Activated CD4-positive, alpha-beta T cell treated with anti-CD3 and anti-CD28 coated beads, Interleukin-2, amount 50 U/mL, for 16 hours (primary cell): Measurements from ENCODE around the gene MFAP3L.
"Not testable (repeated sequence)": the region's sequence is repeated elsewhere in the genome, so short reads cannot be mapped to it uniquely, and the experiment has no call there.

Experiments used
- DNase-seq: peaks from one replicate; pipeline ENCODE4 v3.0.0-alpha.2; 2020

MFAP3L gene

DNA sequence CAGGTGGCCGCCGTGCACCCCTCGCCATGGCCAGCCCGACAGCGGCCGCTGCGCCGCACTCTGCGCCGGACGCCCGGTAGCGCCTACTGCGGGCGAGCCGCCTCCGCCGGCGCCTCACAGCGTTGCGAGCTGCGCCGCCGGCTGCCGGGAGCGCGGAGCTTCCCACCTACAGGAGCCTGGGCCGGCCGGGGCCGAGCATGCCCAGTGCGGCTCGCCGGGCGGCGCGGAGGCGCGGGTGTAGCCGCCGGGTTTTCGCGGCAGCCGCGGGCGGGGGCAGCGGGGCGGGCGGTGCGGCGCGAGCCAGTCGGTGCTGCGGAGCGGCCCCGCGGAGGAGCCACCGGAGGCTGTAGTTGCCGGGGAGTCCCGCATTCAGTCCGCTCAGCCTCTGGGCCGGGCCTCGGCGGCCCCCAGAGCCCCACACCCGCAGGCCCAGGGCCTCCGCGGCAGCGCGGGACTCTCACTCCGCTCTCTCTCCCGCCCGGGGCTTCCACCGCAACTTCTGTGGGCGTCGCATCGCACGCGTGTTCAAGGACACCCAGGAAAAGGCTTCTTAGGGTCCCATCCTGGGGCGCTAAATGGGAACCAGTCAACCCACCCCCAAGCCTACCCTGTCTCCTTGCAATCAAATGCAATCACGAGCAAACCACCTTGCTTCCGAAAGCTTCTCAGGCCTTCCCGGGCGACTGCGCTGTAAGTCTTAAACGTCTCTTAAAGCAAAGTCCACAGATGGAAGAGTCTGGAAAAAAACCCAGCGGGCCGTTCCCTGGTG lies at the start of gene MFAP3L:
Gene MFAP3L (minus strand): TSS at position 143 of the 769 bp plus-strand sequence. CDS start 20,518 bp downstream, outside the sequence.
- peak; percentile 72 for DNase-seq

DNA sequence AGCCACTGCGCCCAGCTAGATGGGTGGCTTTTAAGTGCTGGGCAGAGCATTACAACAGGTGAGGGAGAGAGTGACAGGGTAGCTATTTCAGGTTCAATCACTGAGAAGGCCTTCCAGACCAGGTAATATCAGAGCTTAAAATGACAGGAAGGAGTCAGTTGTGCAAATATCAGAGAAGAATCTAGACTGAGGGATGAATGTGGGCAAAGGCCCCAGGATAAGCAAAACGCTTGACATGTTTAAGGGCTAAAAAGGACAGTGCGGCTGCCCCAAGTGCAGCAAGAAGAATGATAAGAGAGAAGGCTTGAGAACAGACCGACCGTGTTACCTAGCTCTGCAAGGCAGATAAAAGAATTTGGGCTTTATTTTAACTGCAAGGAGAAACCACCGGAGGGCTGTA lies 45.0 kb upstream of the MFAP3L start:
- no peak for DNase-seq

DNA sequence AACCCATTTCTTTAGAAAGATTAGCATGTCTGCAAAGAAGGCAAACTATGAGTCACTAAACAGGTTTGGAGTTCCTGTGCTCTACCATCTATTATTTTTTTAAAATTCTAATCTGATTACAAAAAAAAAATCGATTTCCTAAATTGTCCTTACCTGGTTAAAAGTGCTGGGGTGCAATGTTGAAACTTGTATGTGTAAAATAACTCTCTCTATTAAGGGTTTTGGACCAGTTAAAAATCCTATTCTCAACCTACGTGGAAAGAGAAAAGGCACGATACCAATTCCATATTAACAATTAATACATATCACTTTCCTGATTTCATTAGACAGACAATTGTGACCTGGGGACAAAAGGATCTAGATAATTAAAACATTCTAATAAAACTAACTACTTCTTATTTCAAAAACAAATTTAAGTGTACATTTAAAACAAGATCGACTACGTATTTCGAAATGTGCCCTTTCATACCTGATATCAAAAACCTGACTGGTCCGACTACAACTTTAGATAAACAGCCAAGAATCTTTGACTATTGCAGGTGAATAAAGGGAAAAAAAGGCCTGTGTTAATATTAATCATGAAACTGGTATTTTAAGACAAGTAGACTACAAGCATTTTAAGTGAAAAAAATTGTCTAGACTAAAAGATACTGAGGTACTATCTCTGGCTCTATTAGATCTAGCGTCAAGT lies 42.4 kb upstream of the MFAP3L start:
- DNase-seq, result no peak

DNA sequence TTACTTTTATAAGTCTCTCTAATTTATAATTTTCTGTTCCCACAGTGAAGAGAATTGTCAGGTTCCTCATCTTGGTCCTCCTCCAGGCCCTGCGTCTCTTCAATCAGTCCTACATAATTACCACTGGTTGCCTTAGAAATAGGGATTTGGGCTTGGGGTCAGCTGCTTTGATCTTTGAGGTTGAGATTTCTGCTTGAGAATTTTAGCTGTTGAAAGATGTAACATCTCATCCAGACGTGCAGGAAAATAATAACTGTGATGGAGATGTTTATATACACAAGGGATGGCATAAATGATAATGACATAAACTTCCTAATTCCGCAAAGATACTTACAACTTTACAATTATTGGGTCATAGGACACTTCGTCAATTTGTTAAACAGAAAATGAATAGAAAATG lies 33.2 kb upstream of the MFAP3L start:
- no peak for DNase-seq

DNA sequence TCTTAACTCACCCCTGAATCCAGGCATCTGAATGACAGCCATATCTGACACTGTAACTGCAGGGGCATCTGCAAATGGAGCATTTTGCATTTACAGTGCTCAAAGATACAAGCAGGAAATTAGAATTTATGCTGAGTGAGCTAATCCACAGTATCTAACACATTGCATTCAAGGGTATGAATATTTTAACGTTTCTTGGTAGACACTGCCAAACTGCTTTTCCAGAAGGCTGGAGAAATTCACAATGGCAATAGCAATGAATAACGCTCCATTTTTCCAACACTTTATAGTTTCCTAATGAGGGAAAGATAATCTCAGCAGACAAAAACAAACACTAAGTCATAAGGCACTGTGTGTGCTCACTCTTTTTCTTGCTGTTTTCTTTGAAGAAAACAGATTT lies 32.6 kb upstream of the MFAP3L start:
- DNase-seq, result no peak

DNA sequence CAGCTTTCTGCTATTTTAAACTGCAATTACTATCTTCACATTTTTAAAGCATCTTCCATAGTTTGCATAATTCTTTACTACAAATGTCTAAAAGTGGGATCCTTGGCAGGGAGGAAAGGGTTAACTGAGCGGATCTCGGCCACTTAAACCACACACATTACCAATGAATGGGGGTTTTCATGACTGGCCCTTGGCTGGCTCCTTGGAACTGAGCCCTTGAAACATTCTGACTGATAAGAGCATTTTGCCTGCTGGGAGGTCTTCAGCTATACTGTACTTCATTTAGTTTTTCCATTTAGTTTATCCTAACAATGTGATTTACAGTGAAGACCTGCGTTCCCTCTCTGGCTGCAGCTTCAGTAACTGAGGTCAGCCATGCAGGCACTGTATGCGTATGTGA lies 31.7 kb upstream of the MFAP3L start:
- no peak for DNase-seq

DNA sequence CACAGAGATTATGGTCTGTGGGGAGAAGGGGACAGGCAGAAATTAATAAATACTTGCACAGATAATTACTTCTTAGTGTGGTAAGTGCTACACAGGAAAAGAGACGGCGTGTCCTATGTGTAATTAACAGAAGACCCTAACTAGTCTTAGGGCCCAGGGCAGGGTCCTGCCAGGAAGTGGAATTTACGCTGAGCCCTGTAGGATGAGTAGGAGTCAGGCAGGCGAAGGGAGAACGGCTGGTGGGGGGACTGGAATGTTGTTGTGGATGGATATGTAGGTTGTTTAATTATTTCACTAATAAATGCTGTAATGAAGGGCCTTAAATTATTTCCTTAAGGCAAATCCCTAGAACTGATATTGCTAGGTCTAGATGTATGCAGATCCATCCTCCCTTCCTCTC lies 26.7 kb upstream of the MFAP3L start:
- DNase-seq, result no peak

DNA sequence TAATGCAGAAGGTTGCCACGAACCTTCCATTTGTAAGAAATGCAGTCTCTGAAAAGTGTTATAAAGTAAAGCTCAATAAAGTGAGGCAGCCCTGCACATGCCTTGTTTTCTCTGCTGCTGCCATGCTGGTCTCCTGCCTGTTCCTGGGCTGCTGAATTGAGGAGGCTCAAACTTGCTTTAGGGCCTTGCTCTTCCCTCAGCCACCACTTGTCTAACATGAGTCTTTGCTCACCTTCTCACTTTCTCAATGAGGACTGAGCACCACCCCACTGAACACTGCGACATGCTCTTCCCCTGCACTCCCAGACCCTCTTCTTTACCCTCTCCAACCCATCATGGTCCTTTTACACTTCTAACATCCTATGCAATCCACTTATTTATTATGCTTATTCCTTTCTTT lies 25.2 kb upstream of the MFAP3L start:
- DNase-seq, result no peak

DNA sequence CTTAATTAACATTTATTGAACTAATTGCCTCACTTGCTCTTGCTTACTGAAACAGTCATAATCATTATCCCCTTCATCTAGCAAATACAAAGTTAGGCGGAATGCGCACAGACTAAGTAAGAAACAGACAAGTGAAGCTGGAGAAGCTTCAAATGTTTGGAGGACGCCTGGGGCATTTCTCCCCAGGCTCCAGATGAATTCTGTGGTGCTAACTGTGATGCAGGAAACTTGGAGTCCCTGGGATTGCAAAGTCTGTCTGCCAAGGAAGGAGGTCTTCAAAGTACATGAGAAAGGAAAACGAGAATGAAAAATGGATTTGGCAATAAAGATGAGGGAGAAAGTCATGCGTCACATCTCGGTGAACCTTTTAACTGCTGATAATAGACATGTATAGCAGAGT lies 23.6 kb upstream of the MFAP3L start:
- no peak for DNase-seq

DNA sequence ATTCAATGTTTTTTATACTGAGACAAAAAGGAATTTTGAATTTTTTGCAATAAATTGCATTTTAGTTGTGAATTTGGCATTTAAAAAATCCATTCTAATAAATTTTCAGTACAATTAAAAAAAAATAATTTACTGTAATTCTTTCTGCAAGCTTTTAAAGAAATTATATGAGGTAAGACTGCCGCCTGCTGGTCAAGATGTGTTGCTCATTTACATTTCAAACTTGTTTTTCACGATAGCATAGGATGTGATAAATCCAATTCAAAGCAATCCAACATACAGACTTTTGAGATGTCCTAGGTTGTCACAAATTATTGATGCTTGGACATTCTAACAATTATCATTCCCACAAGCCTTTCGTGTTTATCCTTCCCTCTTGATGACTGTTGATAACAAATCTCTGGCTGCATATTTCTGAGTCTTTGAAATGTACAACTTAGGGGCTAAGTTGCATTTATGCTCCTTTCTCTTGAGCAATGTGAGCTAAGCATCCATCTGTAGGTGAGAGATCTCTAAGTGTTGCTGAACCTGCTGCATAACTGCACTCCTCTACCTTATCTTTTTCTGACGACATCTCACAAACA lies 21.7 kb upstream of the MFAP3L start:
- DNase-seq, result peak; percentile 54

DNA sequence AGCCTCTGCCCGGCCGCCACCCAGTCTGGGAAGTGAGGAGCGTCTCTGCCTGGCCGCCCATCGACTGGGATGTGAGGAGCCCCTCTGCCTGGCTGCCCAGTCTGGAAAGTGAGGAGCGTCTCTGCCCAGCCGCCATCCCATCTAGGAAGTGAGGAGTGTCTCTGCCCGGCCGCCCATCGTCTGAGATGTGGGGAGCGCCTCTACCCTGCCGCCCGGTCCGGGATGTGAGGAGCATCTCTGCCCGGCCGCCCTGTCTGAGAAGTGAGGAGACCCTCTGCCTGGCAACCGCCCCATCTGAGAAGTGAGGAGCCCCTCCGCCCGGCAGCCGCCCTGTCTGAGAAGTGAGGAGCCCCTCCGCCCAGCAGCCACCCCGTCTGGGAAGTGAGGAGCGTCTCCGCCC lies 20.0 kb upstream of the MFAP3L start:
- not testable (repeated sequence) for DNase-seq

DNA sequence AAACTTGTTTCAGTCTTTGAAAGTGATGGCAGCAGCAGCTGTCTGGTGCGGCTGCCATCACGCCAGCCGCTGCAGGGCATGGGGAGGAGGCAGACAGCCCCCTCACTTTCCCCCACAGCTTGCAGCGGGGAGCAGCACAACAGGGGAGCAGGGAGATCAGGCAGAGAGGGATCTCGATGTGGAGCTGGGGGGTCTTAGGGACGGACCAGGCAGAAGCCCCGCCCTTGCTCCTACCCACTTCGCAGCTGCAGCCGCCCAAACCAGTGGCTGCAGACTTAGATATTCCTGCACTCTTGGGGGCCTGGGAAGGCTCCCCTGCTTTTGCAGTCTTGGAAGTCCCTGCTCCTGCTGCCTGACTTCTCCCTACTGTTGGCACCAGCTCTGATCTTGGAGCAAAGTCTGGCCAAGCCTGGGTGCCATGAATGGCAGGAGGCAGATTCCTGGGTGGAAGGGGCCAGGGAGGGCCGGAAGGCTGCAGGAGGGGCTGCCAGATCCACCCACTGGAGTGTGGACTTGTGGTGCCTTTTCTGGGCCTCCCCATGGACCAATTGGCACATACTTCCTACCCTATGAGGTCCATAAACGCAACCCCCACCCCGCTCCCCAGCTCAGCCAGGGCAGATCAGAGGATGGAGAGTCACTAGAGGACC lies 14.0 kb upstream of the MFAP3L start:
- no peak for DNase-seq

DNA sequence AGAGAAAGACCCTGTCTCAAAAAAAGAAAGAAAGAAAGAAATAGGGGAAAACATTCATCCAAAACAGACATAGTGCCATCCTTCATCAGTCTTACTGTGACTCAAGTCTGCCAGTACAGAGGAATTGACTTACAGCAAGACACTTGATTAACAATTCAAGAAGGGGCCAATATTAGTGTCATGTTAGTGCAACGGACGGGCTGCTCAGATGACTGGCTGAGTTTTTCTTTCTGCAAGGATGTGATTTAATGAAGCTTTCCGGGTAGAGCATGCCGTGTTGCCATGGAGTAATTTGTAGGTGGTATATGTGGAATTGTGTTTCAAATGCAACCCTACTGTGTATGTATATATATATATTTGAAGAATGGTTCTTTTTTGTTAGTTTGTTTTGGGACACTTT lies 12.6 kb upstream of the MFAP3L start:
- no peak for DNase-seq

DNA sequence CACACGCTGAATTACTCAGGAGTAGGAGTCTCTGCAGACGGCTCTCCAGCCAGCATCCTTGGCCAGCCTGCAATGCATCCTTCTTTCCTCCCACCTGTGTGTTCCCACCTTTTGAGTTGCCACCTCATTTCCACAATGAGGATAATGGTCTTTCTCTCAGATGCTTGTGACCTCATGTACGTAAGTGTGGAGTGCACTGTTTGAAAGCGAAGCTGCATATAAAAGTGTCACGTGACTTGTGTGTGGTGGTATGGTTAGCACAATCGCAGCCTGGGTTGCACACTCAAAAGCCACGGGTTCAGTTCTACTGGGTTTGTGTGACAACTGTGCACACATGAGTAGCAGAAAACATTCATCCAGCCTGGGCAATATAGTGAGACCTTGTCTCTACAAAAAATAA lies 12.0 kb upstream of the MFAP3L start:
- no peak for DNase-seq

DNA sequence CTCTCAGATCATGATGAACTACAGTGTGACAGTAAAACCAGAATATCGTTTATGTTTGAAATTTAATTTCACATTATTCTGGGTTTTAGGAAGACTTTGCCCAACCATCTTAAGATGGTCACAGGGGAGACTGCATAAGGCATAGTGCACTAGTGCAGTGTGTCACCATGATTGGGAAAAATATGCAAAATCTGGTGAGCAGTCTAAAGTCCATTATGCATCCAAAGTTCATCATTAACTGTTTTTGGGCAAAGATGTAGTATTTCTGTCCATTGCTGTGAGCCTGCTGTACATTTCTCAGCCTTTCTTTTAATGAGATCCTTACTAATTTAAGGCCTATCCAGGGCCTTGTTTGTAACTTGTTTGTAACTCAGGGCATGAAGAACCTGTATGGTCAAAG lies 11.3 kb upstream of the MFAP3L start:
- no peak for DNase-seq

DNA sequence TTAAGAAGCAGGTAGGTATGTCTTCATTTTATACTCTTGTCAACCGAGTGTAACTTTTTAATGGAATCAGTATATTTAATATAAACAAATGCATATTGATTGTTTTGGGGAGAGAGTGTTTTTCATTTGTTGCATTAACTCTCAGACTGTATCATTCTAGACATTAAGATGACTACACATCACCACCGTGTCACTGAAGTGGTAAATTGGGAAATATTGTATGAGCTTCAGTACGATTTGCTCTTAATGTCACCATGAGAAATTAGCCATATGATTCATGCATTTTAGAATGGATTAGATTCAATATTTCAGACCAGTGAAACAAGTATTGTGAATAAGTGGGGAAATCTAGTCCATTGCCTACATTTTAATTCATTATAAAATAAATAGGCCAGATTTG lies 9.7 kb upstream of the MFAP3L start:
- no peak for DNase-seq

DNA sequence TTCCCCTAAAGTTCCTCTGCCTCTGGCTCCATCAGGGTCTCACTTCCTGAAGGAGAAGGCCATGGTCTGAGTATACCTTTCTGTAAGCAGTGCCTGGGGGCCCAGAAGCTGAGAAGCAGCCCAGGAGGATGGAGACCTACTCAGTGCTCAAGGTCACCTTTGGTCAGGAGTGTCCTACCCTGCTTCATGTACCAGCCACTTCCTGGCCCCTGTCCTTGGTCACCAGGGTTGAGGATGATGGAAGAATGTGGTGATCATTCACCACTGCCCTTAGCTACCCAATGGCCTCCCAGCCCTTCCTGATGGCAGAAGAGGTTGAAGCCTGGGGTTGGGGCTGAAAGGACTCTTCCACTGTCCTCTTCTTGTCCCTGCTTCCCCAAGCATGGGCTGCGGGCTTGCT lies 9.0 kb upstream of the MFAP3L start:
- no peak for DNase-seq

DNA sequence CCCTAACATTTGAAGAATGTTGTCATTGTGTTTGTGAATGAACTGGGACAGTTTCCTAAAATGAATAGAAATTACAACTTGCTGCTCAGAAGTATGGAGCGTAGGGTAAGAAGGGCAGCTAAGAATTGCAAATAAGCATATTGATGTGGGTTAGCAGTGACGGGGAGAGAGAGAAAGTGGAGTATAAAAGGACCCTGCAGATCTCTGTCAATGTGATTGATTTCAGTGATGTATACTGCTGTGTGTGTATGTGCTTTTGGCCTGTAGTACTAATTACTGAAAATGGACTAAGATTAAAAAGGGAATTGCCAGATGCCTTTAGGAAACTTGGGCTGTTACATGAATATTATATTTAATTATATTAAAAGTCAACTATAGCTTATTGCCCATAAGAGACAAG lies 7.8 kb upstream of the MFAP3L start:
- no peak for DNase-seq

DNA sequence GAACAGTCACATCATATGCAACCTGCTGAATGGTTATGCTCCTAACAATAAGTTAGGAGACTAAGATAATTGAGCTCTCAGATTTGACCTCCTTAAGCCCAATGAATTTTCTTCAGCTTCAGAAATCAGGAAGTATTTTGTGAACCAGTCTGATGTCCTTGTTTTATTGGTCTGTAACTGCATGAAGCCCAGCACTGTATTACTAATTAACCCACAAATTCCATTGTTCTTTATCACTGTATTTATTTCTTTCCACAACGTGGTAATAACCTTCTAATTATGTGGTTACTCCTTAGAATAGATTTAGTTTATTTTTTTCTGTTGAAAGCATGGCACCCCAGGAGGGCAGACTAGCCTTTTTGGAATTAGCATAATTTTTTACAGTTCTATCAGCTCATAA lies 3.9 kb upstream of the MFAP3L start:
- no peak for DNase-seq

DNA sequence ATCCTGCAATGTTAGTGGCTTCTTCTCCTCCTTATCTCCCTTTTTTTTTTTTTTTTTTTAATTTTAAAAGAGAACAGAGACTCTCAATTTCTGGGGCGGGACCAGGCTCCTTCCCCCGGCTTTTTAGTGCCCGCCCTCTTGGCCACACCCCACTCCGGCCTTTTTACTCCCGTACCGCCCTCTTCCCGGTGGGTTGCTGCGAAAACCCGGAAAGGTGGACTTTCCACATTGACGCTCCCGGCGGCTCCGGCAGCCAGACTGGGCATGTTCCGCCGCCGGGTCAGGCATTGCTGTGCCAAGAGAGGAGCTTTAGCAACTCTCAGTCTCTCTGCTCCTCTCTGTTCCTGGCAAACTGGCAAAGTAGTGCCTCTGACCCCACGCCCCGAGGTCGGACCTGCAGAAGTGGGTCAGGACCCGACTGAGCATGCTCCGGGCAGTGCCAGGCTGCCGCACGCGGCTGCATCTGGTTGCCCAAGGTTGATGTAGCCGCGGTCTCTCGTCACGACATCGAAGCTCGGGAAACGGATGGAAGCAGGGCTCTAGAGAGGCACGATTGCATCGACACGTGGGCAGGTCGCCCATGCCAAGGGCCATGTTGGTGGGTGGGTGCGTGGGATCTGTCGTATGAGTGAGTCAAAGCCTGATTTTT lies 1.1 kb upstream of the MFAP3L start:
- peak; percentile 89 for DNase-seq

DNA sequence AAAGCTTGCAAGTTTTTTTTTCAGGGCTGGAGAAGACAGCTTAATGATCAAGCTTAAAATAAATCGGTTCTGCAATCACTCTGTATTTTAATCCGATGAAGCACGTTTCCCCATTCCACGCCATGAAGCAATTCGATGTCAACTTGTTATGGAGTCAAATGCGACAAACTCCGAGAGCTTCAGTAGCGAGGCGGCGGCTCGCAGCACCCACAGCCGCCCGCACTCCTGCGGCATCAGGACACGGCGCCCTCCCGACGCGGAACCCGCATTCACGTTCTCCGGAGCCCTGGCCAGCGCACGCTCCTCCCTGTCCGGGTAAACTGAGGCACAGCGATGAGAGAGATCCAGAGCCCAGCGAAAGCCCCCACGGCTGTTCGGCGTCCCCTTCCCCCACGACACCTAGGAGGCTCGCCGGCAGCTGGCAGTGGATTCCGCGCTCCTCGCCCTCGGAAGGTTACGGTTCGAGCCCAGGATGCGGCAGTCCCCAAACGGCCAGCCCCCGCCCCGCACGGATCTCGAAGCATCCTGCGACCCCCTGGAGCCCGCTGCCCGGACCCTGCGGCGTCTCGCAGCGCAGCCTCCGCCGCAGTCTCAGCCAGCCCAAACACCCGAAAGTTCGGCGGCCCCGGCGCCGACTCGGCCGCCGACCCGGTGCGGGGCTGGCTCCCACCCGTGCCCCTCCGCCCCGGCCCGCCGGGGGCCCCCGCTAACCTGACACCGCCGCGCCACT lies 507 bp downstream of the MFAP3L start:
- DNase-seq, result no peak

DNA sequence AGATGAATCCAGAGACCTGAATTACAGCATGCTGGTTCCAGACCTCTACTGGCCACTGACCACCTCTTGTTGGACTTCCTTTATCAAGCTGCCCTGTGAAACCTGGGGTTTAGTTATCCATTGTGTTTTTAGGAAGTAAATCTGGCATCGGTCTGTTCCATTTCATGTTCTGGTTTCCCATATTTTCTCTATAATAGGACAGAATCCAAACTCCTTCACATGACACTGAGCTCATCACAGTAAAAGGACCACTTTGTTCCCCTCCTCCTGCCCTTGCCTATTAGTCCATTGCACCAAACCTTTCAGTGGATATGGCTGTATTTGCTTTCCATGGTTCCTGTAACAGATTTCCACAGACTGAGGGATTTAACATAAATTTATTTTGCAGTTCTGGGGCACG lies 4.0 kb downstream of the MFAP3L start:
- DNase-seq, result no peak

DNA sequence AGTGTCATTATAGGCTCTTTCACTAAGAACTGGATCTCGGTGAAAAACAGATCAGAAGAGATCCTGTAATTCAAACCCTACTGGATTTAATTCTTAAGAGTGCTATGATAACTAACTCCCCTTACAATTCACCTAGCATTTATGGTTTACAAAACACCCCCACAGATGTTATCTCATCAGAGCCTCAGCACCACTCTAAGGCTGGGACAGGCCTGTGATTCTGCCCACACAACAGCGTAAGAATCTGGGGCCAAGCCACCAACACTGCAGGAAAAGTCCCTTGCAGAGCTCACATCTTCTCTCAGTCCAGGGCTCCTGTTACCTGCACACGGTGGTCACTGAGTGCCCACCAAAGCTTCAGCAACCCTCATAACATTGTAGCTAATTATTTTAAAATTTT lies 8.9 kb downstream of the MFAP3L start:
- no peak for DNase-seq
